HG02798 (cell line): ENCODE measurements around the gene MET.

Source experiments
- ATAC-seq: cut with Tn5 transposase; IDR thresholded peaks from one replicate; pipeline ENCODE4 v1.9.1; 2021; ENCODE audit warnings: mild to moderate bottlenecking; ENCODE audit not compliant: unreplicated experiment, poor library complexity

Gene MET

DNA sequence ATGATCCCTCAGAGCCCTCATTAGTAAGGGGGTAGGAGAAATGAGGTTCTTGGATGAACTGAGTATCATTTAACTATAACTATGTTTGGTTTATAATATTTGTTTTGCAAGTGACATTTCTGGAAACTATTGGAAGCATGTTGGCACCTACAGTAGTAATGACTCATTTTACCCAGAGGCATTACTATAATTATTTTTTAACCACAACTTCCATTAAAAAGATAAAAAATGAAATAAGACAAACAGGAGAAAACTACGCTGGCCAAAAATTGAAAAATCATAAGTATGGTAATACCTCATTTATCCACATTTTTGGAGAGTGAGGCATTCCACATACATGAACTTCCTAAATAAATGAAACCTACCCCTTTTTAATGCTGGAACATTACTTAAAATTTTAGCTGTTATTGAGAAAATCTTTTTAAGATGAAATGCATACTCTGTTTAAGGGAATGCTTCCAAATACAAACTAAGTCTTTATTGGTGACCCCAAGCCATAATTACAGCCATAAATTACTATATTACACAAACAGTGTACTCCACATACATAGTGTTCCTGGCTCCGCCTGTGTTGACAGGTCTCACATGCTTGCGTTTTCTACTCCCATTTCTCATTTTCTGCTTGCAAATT is 105.8 kb downstream of the MET start:
- ATAC-seq: no peak

DNA sequence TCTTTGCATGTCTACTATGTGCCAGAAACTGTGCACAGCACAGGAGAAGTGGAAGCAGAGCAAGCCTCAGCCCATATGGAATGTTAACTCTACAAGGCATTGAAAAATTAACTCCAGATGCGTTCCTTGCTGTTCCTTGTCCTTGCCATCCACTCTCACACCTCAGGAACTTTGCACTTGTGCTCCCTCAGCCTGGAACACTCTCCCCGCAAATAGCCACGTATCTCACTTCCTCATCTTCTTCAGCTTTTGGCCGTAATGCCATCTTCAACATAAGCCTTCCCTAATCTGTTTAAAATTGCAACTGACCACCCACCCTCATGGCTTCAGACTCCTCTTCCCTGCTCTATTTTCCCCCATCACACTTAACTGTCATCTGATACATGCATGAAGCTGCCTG is 107.2 kb downstream of the MET start:
- no peak for ATAC-seq

DNA sequence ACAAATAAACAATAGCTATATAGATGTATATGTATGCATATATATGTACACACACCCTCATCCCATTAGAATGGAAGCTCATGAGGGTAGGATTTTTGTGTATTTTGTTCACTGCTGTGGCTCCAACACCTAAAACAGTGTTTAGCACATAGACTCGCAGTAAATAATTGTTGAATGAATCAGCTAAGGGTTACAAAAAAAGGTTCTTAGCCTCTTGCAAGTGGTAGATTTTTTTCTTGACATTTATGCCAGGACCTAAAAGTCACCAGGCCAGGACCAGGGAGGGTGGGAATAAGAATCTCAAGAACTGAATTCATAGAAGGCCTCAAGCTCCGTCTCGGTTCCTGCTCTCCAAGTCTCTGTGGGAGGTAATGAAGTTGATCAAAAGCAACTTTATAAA is 107.9 kb downstream of the MET start:
- ATAC-seq: no peak

DNA sequence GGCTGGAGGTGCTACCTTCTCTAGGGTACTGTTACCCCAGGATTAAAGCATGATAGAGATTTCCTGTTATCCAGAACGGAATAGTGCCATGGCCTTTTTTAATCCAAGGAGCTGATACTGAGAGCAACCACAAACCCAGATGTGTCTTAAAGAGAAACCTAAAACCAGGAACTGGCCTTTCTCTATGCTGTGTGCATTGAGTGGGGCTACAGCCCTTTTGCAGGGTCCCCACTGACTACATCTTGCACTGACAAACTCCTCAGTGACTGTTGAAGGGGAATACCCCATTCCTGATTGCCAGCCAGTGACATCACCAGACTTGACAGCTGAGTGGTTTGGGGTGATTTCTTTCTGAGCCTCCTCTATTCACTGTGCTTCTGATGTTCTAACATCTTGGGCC is 108.5 kb downstream of the MET start:
- peak; percentile 43 for ATAC-seq

DNA sequence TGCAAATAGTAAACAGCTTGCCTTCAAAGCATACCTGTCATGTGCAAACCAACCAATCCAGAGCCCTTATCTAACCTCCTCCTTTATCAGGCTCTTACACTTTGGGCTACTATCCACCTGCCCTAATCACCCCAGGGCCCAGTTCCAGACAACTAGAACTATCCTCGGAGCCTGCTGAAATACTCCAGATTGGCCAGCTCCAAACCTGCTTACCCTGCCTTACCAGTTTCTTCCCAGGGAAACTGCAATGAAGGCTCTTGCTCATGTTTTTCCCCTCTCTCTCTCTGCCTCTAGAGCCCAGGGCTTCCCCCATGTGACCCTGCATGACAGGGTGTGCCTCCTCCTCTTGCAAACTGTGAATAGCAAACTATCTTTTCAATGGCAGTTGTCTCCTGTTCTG is 109.0 kb downstream of the MET start:
- ATAC-seq: peak; percentile 13

DNA sequence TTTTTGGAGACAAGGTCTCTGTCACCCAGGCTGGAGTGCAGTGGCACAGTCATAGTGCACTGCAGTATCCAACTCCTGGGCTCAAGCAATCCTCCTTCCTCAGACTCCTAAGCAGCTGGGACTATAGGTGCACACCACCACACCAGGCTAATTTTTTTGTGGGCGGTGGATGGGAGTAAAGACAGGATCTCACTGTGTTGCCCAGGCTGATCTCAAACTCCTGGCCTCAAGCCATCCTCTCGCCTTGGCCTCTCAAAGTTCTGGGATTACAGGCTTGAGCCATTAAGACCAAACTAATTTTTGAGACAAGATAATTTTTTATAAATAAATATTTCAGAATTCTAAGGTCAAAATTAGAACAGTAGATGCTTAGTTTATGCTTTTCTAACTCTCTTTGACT is 109.6 kb downstream of the MET start:
- ATAC-seq: no peak

DNA sequence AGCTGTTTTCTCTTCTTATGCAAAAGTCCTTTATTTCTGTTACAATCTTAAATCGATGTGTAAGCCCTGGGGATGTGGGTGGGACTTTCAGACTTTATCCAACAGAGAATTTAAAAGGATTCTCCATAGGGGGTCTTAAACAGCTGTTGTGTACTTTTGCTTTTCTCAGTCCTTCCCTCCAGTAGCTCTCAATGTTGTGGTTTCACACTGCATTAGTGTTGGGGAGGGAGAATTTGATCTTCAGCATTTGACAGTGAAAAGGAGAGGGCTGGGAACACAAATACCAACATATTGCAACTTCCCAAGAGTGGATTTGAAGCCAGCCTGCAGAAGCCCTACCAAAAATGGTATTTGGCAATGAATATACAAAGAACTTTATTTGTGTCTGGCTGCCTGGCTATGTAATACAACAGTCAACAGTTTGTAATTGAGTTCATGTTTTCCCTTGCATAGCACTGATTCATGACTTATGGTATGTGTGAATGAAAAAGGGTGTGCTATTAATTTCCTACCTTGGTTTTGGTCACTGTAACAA is 110.2 kb downstream of the MET start:
- ATAC-seq: no peak

DNA sequence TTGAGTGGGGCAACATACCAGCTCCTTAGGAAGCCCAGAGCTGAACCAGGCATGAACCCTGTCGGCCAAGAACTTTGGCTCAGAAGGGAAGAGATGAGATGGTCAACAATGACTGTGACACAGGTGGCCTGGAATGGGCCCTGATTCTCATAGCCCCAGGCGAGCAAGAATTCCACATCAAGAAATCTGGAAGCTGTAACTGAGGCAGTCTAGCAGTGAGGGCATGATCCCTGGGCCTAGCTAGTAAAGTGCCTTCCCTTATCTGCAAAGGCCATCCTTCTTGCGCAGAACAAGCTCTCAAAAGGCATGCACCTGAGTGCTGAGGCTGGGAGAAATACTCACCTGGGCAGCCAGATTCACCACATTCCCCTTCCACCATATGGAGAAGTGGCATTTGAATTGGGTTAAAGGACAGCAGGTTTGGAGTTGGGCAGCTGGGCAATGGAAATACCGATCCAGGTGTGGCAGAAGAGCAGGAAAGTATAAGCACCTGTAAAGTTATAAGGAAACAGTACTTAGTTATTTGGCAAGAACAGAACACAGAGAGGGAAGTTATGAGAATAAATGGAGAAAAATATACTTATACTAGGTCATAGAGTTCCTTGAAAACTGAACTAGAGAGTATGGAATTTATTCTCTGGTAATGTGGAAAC is 111.8 kb downstream of the MET start:
- no peak for ATAC-seq

DNA sequence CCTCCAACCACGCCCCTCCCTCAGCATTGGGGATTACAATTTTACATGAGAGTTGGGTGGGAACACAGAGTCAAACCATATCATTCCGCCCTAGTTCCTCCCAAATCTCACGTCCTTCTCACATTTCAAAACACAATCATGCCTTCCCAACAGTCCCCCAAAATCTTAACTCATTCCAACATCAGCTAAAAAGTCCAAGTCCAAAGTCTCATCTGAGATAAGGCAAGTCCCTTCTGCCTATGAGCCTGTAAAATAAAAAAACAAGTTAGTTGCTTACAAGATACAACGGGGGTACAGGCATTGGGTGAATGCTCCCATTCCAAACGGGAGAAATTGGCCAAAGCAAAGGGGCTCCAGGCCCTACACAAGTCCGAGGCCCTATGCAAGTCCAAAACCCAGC is 112.7 kb downstream of the MET start:
- ATAC-seq: no peak

DNA sequence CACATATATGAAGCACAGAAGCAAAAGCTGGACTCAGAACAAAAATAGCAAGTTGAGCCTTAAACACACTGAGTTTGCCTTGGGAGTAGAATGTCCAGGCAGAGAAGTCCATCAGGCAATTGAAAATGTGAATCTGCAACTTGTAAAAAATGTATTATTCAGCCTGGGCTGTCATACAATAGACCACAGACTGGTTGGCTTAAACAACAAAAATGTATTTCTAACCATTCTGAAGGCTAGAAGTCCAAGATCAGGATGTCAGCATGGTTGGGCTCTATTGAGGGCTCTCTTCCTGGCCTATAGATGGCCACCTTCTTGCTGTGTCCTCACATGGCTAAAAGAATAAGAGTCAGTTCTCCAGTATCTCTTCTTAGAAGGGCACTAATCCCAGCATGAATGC is 113.8 kb downstream of the MET start:
- ATAC-seq: no peak

DNA sequence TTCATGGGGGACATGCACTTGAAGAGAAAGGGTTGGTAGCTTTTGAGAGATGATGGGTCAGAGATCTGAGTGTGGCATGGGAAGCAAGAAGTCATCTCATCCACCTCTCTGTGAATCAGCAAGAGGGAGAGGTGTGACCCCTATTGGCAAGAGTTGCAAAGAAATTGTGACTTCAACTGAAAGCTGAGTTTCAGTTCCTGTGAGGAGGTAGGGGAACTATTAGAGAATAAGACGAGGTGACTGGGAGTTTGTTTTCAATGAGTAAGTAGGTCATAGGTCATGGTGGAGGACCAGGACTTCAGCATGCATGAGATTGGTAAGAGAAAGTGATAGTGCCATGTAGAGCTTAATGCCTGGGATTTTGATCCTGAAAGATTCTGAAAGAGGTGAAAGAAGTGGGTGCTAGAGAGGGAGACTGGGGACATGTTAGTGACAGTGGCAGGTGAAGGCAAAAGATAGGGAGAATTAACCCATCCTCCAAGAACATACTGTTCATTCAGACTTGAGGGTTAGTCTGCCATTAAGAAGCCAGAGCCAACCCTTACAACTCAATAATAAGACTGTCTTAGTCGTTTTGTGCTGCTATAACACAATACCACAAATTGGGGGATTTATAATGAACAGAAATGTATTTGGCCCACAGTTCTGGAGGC is 114.9 kb downstream of the MET start:
- ATAC-seq: peak; percentile 99

DNA sequence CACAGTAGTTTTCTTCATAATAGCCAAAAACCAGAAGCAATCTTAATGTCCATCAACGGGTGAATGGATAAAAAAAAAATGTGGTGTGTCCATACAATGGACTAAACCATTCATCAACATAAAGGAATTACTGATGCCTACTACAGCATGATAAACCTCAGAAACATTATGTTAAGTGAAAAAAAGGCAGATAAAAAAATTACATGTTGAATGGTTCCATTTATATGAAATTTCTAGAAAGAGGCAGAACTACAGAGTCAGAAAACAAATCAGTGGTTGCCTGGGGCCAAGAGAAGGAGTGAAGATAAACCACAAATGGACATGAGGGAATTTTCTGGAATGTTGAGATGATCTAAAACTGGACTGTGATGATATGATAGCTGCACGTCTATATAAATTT is 115.9 kb downstream of the MET start:
- no peak for ATAC-seq

DNA sequence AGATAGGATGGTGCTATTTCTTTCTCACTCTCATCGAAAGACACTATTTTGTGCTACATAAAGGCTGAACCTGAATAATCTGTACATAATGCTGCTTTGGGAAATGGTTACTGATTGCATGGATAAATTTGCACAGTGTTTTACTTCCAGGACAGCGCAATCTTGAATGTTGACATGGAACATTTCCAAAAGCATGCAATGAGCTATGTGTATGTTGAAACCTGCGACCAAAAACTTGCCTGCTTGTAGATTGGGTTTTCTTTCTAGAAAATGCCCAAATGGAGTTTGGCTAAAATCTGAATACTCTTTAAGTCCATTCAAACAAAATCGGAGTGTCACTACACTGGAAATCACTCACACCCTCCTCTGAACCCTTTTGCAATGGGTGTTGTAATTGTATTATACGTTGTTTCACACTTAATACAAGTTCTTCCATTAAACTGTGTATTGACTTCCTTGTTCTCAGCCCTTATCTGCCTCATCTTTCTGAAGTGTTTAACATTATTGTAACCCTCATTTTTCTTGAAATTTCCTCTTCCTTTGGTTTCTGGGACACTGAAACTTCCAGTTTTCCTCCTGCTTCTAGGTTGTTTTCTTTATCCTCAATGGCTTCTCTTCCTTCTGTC is 116.7 kb downstream of the MET start:
- ATAC-seq: no peak

DNA sequence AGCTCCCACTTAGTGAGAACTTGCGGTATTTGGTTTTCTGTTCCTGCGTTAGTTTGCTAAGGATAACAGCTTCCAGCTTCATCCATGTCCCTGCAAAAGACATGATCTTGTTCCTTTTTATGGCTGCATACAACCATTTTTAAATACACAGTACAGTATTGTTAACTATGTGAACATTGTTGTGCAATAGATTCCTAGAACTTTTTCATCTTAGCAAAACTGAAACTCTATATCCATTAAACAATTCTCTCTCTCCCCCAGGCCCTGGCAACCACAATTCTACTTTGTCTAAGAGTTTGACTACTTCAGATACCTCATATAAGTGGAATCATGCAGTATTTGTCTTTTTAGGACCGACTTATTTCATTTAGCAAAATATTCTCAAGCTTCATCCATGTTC is 118.0 kb downstream of the MET start:
- ATAC-seq: no peak

DNA sequence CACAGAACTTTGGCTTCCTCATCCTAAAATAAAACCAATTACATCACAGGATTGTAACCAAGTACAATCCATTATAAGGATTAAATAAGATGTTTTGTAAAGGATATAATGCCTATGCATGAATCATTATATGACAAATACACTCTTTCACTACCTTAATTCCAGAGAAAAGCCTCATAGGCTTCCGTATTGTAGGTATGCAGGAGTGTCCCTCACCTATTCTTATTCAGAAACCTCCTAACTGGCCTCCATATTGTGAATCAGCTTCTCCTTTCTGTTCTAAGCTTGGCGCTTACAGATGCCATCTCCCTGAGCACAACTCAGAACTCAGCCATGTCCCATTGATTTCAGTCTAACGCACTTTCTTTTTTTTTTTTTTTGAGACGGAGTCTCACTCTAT is 120.8 kb downstream of the MET start:
- ATAC-seq: no peak

DNA sequence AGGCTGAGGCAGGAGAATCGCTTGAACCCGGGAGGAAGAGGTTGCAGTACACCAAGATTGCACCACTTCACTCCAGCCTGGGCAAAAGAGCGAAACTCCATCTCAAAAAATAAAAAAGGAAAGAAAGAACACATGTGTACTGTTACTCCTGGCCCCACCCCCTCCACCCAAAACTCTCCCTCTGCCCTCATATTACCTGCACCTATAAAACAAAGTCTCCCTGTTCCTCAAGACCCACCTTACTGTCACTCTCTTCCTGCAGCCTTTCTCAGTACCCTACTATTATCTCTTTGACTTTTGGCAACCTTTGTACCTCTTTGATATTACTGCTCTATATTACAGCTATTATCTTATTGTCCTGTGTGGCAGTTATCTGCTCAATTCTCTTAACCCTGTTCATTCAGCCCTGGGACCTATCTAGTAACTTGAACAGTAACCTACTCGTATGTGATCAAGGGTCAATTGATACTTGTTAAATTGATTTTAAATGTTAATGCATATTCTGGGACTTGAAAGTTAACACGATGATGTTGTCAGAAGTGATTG is 121.9 kb downstream of the MET start:
- ATAC-seq: no peak

DNA sequence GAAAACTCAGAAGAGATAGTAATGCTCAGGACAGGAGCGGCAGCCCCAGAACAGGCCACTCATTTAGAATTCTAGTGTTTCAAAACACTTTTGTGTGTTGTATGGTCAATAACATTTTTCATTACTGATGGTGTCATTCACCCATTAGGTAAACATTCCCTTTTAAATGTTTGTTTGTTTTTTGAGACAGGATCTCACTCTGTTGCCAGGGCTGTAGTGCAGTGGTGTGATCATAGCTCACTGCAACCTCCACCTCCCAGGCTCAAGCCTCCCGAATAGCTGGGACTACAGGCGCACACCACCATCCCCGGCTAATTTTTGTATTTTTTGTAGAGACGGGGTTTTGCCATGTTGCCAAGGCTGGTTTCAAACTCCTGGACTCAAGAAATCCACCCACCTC is 124.5 kb downstream of the MET start:
- no peak for ATAC-seq

DNA sequence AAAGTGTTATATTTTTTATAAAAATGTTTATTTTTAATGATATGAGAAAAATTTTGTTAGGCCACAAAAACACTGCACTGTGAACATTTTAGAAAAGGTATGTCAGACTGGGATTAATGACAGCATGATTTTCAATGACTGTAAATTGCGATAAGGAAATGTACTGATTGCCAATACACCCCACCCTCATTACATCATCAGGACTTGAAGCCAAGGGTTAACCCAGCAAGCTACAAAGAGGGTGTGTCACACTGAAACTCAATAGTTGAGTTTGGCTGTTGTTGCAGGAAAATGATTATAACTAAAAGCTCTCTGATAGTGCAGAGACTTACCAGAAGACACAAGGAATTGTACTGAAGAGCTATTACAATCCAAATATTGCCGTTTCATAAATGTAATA is 125.6 kb downstream of the MET start:
- no peak for ATAC-seq

DNA sequence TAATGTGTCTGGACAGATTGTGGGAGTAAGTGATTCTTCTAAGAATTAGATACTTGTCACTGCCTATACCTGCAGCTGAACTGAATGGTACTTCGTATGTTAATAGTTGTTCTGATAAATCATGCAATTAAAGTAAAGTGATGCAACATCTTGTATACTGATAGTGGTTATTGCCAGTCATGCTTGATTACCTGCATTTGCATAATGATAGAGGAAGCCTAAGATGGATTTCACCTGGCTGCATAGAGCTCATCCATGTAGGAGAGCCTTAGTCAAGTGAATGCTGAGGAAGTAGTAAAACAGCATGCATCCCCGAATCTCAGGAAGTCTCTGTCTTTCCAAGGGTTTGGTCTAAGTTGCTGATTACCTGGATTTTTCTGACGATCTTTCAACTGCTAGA is 126.2 kb downstream of the MET start:
- no peak for ATAC-seq

DNA sequence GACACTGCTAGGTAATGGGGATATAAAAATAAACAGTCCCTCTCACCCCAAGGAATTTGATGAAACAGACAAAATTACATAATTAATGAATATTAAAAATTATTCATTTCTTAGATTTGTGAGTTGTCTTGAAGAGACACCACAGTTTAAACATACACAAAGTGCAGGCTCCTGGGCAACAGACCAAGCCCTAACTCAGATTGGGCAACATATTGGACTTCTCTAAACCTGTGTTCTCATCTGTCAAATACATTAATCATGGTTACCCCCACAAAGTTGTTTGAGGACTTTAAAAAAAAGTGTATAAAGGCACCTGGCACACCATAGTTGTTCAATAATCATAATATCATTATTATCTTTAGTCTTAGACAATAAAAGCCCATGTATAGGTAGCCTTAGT is 127.9 kb downstream of the MET start:
- ATAC-seq: no peak

DNA sequence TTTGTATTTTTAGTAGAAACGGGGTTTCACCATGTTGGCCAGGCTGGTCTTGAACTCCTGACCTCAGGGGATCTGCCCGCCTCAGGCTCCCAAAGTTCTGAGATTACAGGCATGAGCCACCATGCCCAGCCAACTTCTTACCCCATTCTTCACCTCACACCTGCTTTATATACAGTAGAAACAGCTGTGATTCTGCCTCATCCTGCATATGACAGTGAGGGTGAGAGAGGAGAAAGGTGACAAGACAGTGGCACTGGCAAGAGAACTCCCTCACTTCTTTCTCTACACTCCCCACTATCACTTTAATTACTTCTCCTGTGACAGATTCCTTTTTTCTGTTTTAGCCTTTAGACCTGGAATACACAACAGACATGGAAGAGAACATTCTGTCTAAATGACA is 128.6 kb downstream of the MET start:
- ATAC-seq: no peak
